CD4-positive, alpha-beta T cell (primary cell): ENCODE results near the gene RPS6KA2. TPM values are rescaled to one million over a fixed set of nuclear protein-coding genes. Genes with fewer than 3 reads are reported as not detected.

ENCODE experiments used
- ATAC-seq: fragments of 200-7000 bp; cut with Tn5 transposase; one replicate; pipeline ENCODE4 v1.10.0; 2022; ENCODE audit warnings: mild to moderate bottlenecking; ENCODE audit not compliant: poor library complexity
- CTCF ChIA-PET: fragments of 350-600 bp; sonication (Branson Sonifier 250); formaldehyde crosslinking; loops from one replicate; lab custom pipeline; 2021; ENCODE audit warnings: antibody characterized with exemption, inconsistent platforms; lab: Charles Lee
- POLR2A ChIA-PET: fragments of 350-600 bp; sonication (Branson Sonifier 250); formaldehyde crosslinking; loops from one replicate; lab custom pipeline; 2021; ENCODE audit warnings: antibody characterized with exemption, inconsistent platforms; lab: Charles Lee
- DNase-seq, 14 experiments: peaks; one replicate each; pipeline ENCODE4 v3.0.0-alpha.2; 2013 to 2020; ENCODE audit warnings: mixed read lengths in 2 of 14
- H3K27ac ChIP-seq, 2 donors: one replicate each; pipeline versions ENCODE4 v1.5.1 to v1.7.0; 2013; ENCODE audit warnings: low read length in 2 of 2, low read depth in 1 of 2, mild to moderate bottlenecking in 1 of 2
- H3K27me3 ChIP-seq, 2 experiments: 1 replicate in 1 of 2; 2 replicates in 1 of 2; pipeline versions ENCODE4 v1.6.1 to v1.7.0; 2013; ENCODE audit warnings: low read length in 2 of 2, control low read depth in 1 of 2, mild to moderate bottlenecking in 1 of 2, moderate library complexity in 1 of 2; ENCODE audit not compliant: insufficient read depth in 2 of 2, control insufficient read depth in 1 of 2
- H3K36me3 ChIP-seq: one replicate; pipeline ENCODE4 v1.6.1; 2013; ENCODE audit warnings: low read length, control low read depth; ENCODE audit not compliant: insufficient read depth
- H3K4me1 ChIP-seq: one replicate; pipeline ENCODE4 v1.6.1; 2013; ENCODE audit warnings: low read length, control low read depth; ENCODE audit not compliant: insufficient read depth
- H3K4me3 ChIP-seq: one replicate; pipeline ENCODE4 v1.5.1; 2013; ENCODE audit warnings: mild to moderate bottlenecking, low read length, moderate library complexity
- H3K9me3 ChIP-seq, 2 experiments: 1 replicate in 1 of 2; 2 replicates in 1 of 2; pipeline versions ENCODE4 v1.6.1 to v1.7.0; 2013; ENCODE audit warnings: low read length in 2 of 2, mild to moderate bottlenecking in 2 of 2, control low read depth in 1 of 2, moderate library complexity in 1 of 2; ENCODE audit not compliant: control insufficient read depth in 1 of 2, insufficient read depth in 1 of 2
- H3K27ac Mint-ChIP-seq: one replicate; pipeline ENCODE4 v1.8.0; 2020; ENCODE audit warnings: mixed read lengths
- H3K27me3 Mint-ChIP-seq: one replicate; pipeline ENCODE4 v1.8.0; 2021; ENCODE audit warnings: mixed read lengths
- H3K36me3 Mint-ChIP-seq: one replicate; pipeline ENCODE4 v1.8.0; 2021; ENCODE audit warnings: low read depth, mixed read lengths
- H3K4me1 Mint-ChIP-seq: one replicate; pipeline ENCODE4 v1.8.0; 2021; ENCODE audit warnings: low read depth, mixed read lengths
- H3K4me3 Mint-ChIP-seq: one replicate; pipeline ENCODE4 v1.8.0; 2020; ENCODE audit warnings: mild to moderate bottlenecking, mixed read lengths
- H3K9me3 Mint-ChIP-seq: one replicate; pipeline ENCODE4 v1.8.0; 2020; ENCODE audit warnings: mixed read lengths
- intact Hi-C, 2 experiments: fragments of 100-400 bp; cut with DNase I in 1 of 2; cut with micrococcal nuclease in 1 of 2; formaldehyde crosslinking; loops; one replicate each; pipeline versions ENCODE4 v1.15.1 to v1.9.0; 2023 to 2025; cut with DNase I, micrococcal nuclease
- total RNA-seq, 174 experiments: library from RNA in 2 of 174; stranded (reverse) in 2 of 174; gene quantifications; one replicate each; pipeline ENCODE4 v1.2.3 and lab custom pipeline; 2021 to 2026
- TF ChIP-seq, protein P1 (sequence below): fragments of 200-600 bp; IDR thresholded peaks from one replicate; pipeline ENCODE4 v1.8.0; 2022; ENCODE audit warnings: antibody characterized with exemption, mild to moderate bottlenecking

RPS6KA2 gene
- total RNA-seq, 2 experiments from 2014 or later: 5.6 to 6.2 TPM

- ChIA-PET POLR2A (interaction anchor here (1.1 kb wide), 1 partner anchor 8 kb away, joined by 4 read pairs; no protein-coding TSS in a partner anchor), CTCF (interaction anchor here (1.1 kb wide), 1 partner anchor 76 kb away, joined by 3 read pairs; no protein-coding TSS in a partner anchor)
- Mint-ChIP-seq H3K4me3 (no peak overlapping the region), H3K27ac (no peak overlapping the region), H3K27me3 (no peaks in the 10 kb centered on the region), H3K4me1 (no peaks in the 10 kb centered on the region), H3K36me3 (peaks cover 4% of the 10 kb centered on the region), H3K9me3 (no peaks in the 10 kb centered on the region)
- Histone ChIP-seq H3K4me3 (no peak overlapping the region), H3K27me3 (no peaks in the 10 kb centered on the region), H3K4me1 (peaks cover 8% of the 10 kb centered on the region), H3K9me3 (no peaks in the 10 kb centered on the region), H3K27ac (no peak overlapping the region), H3K36me3 (no peaks in the 10 kb centered on the region)
- DNase-seq: no peak
- intact Hi-C loops: loop anchor here in 1 of 2 experiments (2.0 kb wide), 1 partner anchor 20 kb away; no protein-coding TSS in a partner anchor
- ATAC-seq: no peak
- TF ChIP-seq, protein P1, sequence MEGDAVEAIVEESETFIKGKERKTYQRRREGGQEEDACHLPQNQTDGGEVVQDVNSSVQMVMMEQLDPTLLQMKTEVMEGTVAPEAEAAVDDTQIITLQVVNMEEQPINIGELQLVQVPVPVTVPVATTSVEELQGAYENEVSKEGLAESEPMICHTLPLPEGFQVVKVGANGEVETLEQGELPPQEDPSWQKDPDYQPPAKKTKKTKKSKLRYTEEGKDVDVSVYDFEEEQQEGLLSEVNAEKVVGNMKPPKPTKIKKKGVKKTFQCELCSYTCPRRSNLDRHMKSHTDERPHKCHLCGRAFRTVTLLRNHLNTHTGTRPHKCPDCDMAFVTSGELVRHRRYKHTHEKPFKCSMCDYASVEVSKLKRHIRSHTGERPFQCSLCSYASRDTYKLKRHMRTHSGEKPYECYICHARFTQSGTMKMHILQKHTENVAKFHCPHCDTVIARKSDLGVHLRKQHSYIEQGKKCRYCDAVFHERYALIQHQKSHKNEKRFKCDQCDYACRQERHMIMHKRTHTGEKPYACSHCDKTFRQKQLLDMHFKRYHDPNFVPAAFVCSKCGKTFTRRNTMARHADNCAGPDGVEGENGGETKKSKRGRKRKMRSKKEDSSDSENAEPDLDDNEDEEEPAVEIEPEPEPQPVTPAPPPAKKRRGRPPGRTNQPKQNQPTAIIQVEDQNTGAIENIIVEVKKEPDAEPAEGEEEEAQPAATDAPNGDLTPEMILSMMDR: no peak
These were observed 150.3 kb downstream of the RPS6KA2 start for GRCh38 chr6:166476634-166477215.

GRCh38 chr6:166476061-166476591 lies 150.9 kb downstream of the RPS6KA2 start:
- H3K27ac ChIP-seq: no peak overlapping the region
- Mint-ChIP-seq H3K36me3 (peaks cover 4% of the 10 kb centered on the region), H3K27me3 (no peaks in the 10 kb centered on the region), H3K27ac (no peak overlapping the region), H3K9me3 (no peaks in the 10 kb centered on the region), H3K4me3 (no peak overlapping the region), H3K4me1 (no peaks in the 10 kb centered on the region)
- CTCF ChIA-PET: interaction anchor here (1.1 kb wide), 1 partner anchor 75 kb away, joined by 3 read pairs; no protein-coding TSS in a partner anchor
- TF ChIP-seq, protein P1: no peak
- POLR2A ChIA-PET: no interaction called here
- H3K36me3 ChIP-seq: no peaks in the 10 kb centered on the region
- intact Hi-C loops: loop anchor here in 1 of 2 experiments (2.0 kb wide), 1 partner anchor 19 kb away; no protein-coding TSS in a partner anchor
- H3K27me3 ChIP-seq: no peaks in the 10 kb centered on the region
- H3K9me3 ChIP-seq: no peaks in the 10 kb centered on the region
- ATAC-seq: no peak
- no peak for DNase-seq
- peaks cover 8% of the 10 kb centered on the region for H3K4me1 ChIP-seq
- no peak overlapping the region for H3K4me3 ChIP-seq

- Mint-ChIP-seq H3K36me3 (peaks cover 4% of the 10 kb centered on the region), H3K4me1 (no peaks in the 10 kb centered on the region), H3K27ac (no peak overlapping the region), H3K9me3 (no peaks in the 10 kb centered on the region), H3K27me3 (no peaks in the 10 kb centered on the region), H3K4me3 (no peak overlapping the region)
- no peaks in the 10 kb centered on the region for H3K9me3 ChIP-seq
- peaks cover 8% of the 10 kb centered on the region for H3K4me1 ChIP-seq
- ChIA-PET POLR2A (no interaction called here), CTCF (no interaction called here)
- intact Hi-C loops: no loop called here
- no peak for DNase-seq
- no peaks in the 10 kb centered on the region for H3K36me3 ChIP-seq
- TF ChIP-seq, protein P1: no peak
- H3K27me3 ChIP-seq: no peaks in the 10 kb centered on the region
- no peak overlapping the region for H3K4me3 ChIP-seq
- H3K27ac ChIP-seq: no peak overlapping the region
- no peak for ATAC-seq
These were observed 152.1 kb downstream of the RPS6KA2 start for GRCh38 chr6:166474721-166475565.
